Stimulated activated CD8-positive, alpha-beta memory T cell treated with anti-CD3 and anti-CD28 coated beads, Interleukin-15, amount 100 ng/mL, for 4 hours (primary cell): ENCODE results near the gene SGSH.

Source experiments
- DNase-seq, 2 donors: peaks; one replicate each; pipeline ENCODE4 v3.0.0-alpha.2; 2020; ENCODE audit warnings: low read depth in 2 of 2

SGSH gene

GRCh38 chr17:80183581-80184422 lies 36.3 kb downstream of the SGSH start:
- DNase-seq: no peak

GRCh38 chr17:80182845-80183223 lies 37.3 kb downstream of the SGSH start:
- no peak for DNase-seq

DNA sequence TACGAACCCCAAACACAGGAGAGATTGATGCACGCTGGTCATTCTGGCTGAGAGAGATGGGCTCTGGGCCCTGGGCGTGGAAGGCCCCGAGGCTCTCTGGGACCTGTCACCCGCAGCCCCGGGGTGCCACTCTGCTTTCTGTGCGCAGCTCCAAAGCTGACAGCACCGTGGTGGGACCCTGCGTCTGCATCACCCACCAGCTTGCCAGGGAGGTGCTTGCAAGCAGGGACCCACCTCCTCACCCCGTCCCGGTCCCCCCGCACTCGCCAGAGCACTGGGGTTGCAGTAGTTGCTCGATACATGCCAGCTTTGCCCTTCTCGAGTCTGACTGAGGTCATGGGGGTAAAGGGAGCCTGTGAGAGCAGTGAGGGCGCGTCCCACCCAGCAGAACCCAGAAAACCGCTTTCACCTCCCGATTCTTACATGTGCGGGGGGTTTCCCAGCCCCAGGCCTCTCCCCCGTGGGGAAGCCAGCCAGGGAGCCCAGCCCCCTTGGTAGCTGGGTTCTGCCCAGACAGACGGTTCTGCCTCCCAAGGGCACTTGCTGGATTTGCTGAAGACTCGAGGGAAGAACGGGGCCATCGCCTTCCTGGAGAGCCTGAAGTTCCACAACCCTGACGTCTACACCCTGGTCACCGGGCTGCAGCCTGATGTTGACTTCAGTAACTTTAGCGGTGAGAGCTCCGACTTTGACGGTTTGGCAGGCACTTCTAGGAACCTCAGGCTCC lies 37.9 kb downstream of the SGSH start:
- no peak for DNase-seq

DNA sequence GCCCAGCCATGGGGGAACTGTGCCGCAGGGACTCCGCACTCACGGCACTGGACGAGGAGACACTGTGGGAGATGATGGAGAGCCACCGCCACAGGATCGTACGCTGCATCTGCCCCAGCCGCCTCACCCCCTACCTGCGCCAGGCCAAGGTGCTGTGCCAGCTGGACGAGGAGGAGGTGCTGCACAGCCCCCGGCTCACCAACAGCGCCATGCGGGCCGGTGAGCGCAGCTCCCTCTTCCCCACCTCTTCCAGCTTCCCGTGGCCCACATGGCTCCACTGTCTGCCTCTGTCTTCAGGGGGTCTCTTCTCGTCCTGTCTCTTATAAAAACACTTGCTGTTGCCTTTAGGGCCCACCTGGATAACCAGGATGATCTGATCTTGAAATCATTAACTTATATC lies 38.7 kb downstream of the SGSH start:
- DNase-seq: no peak

GRCh38 chr17:80180192-80180591 lies 39.9 kb downstream of the SGSH start:
- no peak for DNase-seq

DNA sequence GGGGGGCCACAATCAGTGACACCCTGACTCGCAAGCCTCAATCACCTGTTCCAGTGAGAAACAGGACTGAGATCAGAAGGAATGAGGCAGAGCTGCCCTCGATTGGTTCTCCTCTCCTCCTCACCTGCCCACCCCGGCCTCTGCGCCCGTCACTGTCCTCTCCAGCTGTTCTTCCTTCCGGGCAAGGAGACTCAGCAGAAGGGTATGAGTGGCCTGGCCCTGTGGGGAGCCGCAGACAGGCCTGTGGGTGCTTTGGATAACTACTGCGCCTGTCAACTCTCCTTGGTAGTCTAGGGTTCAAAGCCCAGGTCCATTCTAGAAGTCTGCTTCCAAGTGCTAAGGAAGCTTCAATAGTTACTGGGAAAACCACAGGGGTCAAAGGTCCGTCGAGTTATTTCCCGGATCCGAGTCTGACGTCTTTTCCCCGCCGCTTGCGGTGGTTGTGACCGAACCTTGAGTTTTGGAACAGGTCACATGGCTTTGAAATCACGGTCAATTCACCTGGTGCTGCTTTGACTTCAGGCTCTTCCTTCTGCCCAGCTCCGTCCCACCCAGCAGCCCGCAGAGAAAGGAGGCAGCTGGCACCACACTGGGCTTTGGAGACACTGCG lies 42.0 kb downstream of the SGSH start:
- DNase-seq: no peak

- no peak for DNase-seq
Observed at GRCh38 chr17:80176757-80177156, 43.4 kb downstream of the SGSH start.

- DNase-seq: no peak
Observed at GRCh38 chr17:80173916-80174315, 46.2 kb downstream of the SGSH start.

GRCh38 chr17:80173126-80173525 lies 47.0 kb downstream of the SGSH start:
- DNase-seq: no peak

DNA sequence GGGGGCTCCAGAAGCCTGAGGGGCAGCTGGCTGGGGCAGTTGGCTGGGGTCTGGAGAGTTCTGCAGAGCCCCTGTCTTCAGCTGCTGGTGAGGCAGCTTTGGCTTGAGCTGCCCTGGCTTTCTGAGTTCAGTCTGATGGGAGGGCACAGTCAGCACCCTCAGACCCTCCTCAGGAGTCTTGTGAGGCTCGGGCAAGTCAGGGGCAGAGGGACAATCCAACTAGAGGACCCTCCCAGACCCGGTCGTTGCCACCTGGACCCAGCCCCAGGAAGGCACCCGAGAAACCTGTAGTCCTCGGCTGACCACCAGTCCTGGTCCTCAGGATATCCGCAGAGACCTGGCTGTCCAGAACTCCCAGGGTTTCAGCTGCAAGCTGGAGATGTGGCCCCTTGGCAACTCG lies 48.5 kb downstream of the SGSH start:
- no peak for DNase-seq

- DNase-seq: no peak
Observed at GRCh38 chr17:80169784-80170500, 50.2 kb downstream of the SGSH start, which contains the start of gene CARD14. CARD14 (plus strand) TSS chr17:80170030; CDS start chr17:80181439, 11,409 bp downstream.

DNA sequence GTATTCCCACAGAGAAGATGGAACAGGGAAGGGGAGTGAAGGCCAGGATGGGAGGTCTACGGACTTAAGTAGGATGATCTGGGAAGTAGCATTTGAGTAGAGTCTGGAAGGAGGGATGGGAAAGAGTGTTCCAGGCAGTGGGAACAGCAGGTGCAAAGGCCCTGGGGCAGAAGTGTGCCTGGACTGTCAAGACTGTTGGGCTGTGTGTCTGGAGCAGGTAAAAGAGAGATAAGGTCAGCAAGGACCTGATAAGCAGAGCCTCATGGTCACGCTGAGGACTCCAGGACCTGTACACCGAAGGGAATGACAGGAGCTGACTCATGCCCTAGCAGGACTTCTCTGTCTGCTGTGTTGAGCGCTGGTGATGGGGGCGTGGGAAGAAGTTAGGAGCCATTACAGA lies 51.0 kb downstream of the SGSH start:
- DNase-seq: no peak

DNA sequence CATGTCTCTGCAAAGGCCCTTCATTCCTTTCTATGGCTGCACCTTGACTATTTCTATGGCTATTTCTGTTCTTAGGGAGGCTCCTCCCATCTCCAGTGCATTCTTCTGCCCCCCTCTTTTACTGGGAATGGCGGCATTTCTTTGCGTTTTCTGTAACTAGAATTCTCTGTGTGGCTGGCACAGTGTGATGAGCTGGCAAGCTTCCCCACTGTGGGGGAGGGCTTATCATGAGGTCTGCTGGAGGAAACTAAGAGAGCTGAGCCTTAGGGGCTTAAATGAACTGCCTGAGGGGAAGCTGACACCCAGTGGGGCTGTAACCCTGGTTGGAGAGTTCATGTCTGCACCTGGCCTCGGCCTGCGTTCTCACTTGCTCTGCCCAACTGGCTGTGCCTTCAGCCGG lies 51.8 kb downstream of the SGSH start:
- no peak for DNase-seq

GRCh38 chr17:80166446-80166845 lies 53.7 kb downstream of the SGSH start:
- no peak for DNase-seq

- DNase-seq: no peak
Observed at GRCh38 chr17:80164185-80164584, 55.9 kb downstream of the SGSH start.

DNA sequence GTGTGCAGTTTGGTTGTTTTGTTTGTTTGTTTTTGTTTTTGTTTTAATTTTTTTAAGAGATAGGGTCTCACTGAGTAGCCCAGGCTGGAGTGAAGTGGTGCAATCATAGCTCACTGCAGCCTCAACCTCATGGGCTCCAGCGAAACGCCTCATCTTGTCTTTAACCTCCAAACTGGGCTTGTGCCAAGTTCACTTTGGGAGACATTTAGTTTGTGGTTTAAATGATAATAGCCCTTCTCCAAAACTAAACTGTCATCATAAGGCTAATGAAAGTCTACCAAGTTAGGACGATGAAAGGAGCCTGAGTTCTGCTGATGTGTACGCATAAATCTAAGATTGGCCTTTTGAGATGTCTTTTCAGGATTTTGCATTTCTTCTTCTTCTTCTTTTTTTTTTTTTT lies 56.8 kb downstream of the SGSH start:
- no peak for DNase-seq

DNA sequence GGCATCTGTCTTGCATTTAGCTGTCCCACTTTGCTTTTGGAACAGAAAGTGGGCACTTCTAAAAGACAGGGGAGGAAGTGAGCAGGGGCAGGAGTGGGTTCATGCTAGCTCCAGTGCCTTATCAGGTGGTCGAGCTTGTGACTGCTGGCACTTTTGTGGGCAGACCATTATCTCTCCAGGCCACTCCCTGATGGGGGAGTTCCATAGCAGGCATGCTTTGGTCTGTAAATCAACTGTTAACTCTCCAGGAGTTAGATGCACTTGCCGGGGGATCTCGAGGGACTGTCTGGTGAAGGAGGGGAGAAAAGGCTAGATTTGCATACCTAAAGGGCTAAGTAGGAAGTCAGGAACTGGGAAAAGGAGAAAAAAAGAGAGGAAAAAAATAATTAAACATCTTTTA lies 59.6 kb downstream of the SGSH start:
- no peak for DNase-seq
